HG02798 (cell line): Measurements from ENCODE around the gene RAMP1.

Experiments
- ATAC-seq: cut with Tn5 transposase; IDR thresholded peaks from one replicate; pipeline ENCODE4 v1.9.1; 2021; ENCODE audit warnings: mild to moderate bottlenecking; ENCODE audit not compliant: unreplicated experiment, poor library complexity

The RAMP1 gene

DNA sequence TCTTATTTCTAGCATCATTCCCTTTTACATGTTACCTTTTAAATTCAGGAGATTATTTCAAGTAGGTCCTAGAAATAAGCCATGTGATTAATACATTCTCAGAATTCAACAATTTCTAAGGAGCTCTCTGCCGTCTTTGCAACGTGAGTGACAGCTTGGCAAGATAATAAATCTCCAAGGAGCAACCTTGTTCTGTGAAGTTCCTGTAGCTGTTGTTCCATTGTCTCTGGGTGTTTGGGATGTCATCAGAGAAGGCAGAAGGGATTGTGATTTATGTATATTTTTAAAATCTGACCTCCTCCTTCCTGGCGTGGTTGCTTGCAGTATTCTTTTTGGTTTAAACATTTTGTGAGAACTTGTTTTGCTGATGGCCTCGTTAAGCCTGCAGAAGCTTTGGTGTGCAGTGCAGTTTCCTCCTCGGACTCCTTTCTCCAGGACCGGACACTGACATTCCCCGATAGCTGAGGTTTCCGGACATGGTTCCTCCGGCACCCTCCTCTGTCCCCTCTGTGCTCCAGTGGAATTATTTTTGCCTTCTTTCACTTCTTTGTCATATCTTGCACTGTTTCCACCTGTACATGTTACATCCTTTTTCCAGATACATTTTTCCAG is 33.7 kb downstream of the RAMP1 start:
- ATAC-seq = no peak

DNA sequence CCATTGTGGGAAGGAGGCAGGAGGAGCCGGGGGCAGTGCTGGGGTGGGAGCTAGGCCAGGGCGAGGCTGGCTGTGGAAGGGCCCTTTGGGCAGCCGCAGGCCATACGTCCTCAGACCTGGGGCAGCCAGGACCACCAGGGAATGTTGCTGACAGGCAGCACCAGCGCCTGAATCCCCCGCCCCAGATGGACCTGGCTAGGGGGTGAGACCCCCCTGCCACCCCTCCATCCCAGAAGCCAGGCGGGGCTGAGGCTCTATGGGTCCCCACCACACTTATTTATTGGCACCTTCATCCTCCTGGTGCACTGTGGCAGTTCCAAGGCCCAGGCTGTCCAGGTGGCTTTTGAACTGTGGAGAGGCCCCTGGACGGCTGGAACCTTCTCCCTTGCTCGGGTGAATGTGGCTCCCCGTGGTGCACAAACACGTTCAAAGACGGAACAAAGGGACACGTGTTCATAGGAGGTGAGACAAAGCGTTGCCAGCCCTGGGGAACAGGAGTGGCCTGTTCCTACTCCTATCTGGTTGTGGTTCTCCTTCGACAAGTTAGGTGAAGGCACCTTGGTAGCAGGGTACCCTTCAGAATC is 35.1 kb downstream of the RAMP1 start:
- no peak for ATAC-seq

DNA sequence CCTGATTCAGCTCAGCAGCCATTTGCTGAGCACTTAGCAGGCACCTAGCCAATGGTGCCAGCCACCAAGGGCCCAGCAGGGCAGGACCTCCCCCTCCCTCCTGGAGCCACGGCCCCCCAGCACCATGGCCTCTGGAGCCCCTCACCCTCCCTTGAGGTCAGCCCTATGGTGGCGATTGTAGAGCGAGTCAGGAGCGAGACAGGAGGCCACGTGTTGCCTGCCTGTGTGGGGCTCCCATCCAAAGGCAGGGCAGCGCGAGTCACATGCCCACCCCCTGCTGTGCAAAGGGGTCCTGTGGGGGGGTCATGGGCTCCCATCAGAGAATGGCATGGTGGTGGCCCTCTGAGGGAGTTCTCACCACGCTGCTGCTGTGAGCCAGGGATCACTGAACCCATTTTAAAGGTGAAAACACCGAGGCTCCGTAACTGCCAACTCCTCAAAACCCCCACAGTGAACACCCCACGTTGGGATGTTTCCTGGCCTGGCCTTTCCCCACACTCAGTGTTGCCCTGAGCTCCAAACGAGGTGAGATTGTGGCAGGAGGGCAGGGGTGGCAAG is 35.6 kb downstream of the RAMP1 start:
- no peak for ATAC-seq

DNA sequence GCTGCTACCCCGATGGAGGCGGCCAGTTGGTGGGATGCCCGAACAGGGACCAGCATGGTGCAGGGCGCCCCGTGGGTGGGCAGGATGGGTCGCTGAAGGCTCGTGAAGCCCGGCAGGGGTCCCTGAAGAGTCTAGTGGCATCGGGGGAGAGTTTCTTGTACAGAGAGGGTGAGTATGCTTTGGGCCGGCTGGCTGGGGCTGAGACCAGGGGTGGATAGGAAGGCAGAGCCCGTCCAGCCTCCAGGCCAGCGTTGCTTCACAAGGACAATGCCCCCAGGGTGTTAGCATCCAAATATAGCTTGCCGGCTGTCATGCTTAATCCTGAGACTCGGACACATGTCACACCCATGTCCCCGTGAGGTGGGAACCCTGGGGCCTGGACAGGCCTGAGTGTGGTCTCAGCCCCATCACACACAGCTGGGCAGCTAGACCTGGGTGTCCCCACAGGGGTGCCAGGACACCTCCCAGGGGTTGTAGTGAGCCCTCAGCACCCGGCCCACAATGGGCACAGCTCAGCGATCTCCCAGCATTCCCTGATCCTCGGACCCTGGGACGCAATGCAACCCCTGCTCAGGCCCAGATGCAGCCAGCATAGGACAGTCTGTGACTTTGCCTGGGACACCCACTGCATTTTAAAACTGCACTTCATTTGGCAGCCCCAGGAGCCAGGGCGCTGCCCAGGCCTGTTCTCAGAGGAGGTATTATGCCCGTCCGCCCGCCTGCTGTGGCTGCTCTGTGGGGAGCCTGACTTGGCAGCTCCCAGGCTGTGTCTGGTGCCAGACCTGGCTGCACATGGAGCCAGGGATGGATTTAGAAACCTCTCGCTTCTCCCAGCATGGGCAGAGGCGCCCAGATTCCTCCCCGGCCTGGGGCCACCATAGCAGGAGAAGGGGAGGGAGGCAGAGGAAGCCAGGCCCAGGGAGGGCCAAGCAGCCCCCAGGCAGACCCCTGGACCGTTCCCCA is 36.4 kb downstream of the RAMP1 start:
- ATAC-seq = no peak

DNA sequence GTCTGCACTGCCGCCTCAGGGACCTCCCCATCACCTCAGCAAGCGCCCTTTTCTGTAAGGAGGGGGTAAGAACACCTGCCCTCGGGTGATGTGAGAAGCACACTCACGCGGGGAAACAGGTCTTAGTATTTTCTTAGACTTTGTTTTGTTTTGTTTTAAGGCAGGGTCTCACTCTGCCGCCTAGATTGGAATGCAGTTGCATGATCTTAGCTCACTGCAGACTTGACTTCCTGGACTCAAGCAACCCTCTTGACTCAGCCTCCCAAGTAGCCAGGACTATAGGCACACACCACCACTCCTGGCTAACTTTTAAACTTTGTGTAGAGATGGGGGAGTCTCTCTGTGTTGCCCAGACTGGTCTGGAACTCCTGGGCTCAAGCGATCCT is 37.1 kb downstream of the RAMP1 start:
- no peak for ATAC-seq

DNA sequence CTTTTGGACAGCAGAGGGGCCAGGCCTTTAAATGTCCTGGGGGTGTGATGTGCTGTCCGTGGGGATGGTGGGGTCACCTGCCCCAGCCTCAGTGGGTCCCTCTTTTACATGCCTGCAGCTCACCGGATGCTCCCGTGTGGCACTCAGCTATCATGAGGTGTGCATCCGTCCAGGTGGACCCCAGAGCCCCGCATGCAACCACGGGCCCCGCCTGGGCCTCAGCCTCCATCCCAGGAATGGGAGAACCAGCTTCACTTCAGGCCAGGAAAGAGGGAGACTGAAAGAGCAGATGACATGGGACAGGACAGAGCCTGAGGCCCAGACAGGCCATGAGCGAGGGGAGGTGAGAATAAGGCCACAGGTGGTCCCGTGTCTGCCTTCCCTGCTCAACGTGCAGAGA is 37.5 kb downstream of the RAMP1 start:
- ATAC-seq = no peak

DNA sequence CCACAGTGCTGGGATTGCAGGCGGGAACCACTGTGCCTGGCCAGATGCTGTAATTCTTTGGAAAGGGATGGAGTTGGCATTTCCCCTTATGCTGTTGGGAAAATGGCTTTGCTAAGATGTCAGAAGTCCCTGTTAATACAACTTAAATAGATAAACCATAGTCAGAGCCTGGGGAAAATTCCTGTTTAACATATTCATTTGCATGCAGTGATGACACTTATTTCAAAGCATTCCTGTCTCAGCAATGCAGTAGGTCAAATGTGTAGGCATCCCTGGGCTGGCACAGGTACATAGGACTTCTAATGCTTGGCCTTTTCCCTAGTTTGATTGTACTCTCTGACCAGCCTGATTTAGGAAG is 38.6 kb downstream of the RAMP1 start:
- no peak for ATAC-seq

DNA sequence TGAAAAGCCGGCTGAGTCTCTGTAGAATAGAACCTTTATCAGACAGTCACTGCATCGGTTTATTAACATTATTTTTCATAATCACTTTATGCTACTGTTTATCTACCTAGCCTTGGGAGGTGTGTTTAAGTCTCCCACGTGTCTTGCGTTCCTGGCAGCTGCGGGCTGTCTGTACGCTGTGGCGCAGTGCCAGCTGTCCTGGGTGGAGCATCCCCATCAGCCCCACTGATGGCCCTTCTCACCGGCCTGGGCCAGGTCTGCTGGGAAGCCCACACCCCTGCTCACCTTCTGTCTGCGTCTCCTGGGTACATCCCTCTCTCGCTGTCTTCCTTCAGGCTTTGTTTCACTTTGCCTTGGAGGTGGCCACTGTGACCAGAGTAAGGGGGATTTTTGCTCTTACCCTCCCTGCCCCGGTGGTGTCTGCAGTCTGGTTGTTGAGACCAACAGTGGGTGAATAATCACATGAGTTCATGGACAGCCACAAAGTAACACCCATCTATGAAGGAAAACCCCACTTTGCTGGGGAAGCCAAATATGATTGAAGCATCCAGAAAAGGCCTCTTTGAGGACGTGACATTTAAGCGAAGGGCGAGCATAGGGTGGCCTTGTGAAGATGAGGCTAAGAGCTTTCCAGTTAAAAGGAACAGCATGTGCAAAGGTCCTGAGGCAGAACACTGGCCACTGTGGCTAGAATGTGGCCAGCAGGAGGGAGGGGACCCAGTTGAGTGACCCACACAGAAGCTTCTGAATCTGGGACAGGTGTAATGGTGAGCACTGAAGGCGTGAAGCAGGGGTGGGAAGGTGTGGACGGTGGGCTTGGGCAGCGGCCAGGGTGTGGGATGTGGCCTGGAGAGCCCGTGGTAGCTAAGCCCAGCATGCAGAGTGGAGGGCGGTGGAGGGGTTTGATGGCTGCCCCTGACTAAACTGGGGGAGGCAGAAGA is 41.7 kb downstream of the RAMP1 start:
- ATAC-seq = no peak

DNA sequence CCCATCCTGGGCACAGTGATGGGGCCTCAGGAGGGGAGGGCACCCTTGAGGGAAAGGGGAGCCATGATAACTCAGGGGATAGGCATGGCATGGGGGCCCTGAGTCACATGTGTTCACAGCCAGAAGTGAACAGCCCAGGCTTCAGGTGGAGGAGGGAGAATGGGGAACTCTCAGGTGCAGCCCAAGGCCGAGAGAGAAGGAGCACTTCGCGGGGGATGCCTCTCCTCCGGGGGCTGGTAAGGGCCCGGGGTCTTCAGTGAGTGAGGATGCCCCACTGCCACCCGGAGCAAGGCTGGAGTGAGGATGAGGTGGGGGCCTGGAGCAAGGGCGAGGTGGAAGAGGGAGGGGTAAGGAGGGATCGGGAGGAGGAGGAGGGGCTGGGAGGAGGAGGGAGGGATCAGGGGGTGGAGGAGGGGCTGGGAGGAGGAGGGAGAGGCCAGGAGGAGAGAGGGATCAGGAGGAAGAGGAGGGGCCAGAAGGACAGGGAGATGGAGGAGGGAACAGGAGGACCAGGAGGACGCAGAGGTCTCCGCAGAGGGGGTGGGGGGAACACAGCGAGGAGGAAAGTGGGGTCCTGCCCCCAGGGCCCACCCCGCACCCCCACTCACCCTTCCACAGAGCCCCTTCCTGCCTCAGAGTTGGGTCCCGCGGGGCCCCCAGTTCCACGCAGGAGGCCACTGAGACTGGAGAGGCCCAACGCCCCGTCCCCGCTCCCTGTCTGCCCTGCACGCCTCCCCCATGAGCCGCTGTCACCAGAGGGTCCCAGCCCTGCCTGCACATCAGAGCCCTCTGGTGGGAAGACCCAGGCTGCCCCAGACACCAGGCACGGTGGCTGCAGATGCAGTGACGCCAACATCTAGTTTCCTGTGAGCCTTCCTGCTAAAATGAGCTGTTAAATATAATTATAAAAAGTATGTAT is 42.8 kb downstream of the RAMP1 start:
- no peak for ATAC-seq

DNA sequence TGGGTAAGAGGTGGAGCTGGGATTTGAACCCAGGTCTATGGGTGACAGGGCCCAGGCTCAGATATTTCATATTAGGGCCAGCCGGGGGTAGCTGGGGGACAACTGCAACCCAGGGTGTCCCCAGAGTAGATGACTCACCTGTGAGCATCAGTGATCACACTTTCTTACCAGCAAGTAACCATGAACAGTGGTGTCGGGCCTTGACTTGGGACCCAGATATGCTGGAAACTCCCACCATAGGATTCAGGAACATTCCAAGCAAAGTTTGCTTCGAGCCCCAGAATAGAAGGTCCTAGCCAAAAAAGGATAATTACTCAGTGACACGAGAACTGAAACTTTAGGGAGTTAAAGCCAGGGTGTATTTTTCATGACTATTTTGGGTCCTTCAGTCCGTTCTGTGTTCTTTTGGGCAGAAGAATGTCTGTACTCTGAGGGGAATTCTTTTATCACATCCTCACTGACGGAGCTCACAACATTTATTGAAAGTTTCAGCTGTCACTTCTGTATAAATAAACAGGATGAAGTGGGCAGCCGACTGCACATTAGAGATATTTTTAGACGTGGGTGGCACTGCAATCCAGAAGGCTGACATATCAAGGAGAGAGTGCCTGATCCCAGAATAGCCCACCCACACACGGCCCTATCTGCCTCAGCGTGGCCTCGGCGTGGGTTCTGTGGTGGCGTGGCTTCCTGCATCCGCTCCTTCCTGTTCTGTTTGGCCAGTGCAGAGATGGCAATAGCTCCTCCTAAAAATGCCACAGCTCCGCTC is 45.6 kb downstream of the RAMP1 start:
- ATAC-seq = peak; percentile 55

DNA sequence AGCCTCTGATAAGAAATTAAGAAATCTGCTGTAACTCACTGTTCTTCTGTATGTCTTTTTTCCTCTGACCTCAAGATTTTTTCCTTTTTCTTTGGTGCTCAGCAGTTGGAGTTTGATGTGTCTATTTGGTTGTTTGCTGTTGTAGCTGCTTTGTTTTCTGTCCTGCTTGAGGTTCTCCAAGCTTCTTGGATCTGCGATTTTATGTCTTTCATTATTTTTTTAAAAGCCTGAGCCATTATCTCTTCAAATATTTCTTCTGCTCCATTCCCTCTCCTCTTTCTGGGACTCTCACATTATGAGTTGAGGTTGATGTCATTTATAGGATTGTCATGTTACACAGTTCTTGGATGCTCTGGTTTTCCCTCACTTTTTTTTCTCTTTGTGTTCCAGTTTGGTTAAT is 47.7 kb downstream of the RAMP1 start:
- no peak for ATAC-seq

DNA sequence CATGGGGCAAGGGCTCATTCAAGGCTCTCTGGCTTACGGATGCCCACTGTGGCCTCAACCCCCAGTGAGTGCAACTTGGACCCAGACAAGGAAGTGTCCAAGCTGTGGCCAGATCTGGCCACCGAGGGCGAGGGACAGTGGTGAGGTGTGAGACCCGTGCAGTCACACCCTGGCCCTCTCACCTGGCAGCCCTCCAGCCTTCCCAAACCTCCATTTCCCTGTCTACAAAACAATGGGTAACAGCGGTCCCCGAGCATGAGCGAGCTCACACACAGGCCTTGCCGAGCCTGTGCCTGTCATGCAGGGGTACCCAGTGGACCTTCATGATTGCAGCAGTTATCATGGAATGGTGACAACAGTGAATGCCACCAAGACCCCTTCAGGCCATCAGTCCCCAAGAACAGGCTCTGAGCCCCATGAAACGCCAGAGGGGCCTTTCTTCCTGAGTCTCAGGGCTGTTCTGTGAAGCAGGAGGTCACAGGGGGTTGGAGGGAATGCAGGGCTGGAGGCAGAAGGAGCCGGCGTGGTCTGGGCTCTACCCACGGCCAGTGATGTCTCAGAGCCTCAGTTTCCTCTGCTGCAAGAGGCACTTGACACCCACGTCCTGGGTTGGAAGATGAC is 49.8 kb downstream of the RAMP1 start:
- ATAC-seq = no peak

DNA sequence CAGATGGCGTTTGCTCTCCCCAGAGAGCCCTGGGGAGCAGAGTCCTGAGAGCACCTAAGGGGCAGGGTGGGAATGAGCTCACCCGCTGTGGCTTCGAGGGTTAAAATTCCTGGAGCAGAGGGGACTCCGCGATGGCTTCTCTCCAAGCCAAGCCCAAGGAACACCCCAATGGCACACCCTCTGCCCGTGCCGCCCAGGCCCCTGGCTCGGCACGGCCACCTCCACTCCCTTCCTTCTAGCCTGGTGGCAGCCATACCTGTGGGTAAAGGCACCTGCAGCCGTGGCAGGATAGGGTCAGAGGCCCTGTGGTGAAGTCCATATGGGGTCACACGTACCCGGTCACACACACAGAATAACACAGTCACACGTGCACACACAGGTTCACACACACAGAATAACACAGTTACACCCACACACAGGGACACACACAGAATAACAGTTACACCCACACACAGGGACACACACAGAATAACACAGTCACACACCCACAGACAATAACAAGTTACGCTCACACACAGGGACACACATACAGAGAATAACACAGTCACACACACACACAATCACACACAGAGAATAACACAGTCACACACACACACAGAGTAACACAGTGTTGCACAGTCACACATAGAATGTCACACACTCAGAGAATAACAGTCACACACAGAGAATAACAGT is 50.5 kb downstream of the RAMP1 start:
- ATAC-seq = no peak

DNA sequence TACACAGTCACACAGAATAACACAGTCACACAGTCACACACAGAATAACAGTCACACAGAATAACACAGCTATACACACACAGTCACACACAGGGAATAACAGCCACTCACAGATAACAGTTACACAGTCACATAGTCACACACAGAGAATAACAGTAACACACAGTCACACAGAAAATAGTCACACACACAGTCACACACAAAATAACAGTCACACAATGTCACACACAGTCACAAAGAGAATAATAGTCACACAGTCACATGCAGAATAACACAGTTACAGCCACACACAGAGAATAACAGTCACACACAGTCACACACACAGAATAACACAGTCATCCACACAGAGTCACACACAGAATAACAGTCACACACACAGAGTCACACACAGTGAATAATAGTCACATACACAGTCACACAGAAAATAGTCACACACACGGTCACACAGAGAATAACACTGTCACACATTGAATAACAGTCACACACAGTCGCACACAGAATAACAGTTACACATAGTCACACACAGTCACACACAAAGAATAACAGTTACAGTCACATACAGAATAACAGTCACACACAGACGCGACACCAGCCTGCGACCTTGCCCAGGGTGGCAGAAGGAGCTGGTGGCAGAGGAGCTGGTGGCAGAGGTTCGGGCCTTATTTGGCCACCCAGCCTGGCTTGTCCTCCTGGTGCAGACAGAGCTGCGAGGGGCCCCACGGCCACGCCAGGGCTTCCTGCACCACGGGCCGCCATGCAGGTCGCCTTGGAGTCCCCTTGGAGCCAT is 51.3 kb downstream of the RAMP1 start:
- no peak for ATAC-seq

DNA sequence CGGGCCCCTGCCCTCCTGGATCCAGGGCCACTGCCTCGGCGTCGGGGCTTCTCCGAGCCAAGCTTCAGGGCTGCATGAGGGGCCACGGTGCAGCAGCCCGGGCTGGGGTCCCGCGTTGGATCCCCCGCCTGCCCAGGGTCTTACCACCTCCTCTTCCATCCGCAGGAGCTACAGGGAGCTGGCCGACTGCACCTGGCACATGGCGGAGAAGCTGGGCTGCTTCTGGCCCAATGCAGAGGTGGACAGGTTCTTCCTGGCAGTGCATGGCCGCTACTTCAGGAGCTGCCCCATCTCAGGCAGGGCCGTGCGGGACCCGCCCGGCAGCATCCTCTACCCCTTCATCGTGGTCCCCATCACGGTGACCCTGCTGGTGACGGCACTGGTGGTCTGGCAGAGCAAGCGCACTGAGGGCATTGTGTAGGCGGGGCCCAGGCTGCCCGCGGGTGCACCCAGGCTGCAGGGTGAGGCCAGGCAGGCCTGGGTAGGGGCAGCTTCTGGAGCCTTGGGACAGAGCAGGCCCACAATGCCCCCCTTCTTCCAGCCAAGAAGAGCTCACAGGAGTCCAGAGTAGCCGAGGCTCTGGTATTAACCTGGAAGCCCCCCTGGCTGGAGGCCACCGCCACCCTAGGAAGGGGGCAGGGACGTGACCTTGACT is 52.1 kb downstream of the RAMP1 start:
- no peak for ATAC-seq
